Thoracic aorta (tissue), 2 donors: ENCODE results near the gene GSG1L. TPM values are rescaled to one million over a fixed set of nuclear protein-coding genes. Genes with fewer than 3 reads are reported as not detected.

Experiments used
- ATAC-seq: fragments of 150-250 bp; one replicate; pipeline ENCODE4 v1.8.0; 2017; ENCODE audit warnings: low read depth; ENCODE audit not compliant: insufficient number of reproducible peaks, low FRiP score
- DNase-seq: peaks from one replicate; pipeline ENCODE4 v3.0.0-alpha.2; 2020; ENCODE audit warnings: low spot score
- H3K27ac ChIP-seq, 2 donors: fragments of 200-600 bp; sonication (generic); 1 replicate in 1 of 2; 2 replicates in 1 of 2; pipeline ENCODE4 v1.5.1; 2016; ENCODE audit warnings: mild to moderate bottlenecking in 2 of 2, moderate library complexity in 2 of 2
- H3K27me3 ChIP-seq: fragments of 200-600 bp; sonication (generic); replicated peaks from 2 replicates; pipeline ENCODE4 v1.6.0; 2016; ENCODE audit warnings: mild to moderate bottlenecking; ENCODE audit not compliant: insufficient read depth
- H3K36me3 ChIP-seq: fragments of 200-600 bp; sonication (generic); one replicate; pipeline ENCODE4 v1.5.1; 2016
- H3K4me1 ChIP-seq, 2 donors: fragments of 200-600 bp; sonication (generic); 1 replicate in 1 of 2; 2 replicates in 1 of 2; pipeline versions ENCODE4 v1.5.1 to v1.6.0; 2016; ENCODE audit warnings: low read depth in 2 of 2, mild to moderate bottlenecking in 1 of 2; ENCODE audit not compliant: control insufficient read depth in 1 of 2
- H3K4me3 ChIP-seq: fragments of 200-600 bp; sonication (generic); 2 replicates; pipeline ENCODE4 v1.5.1; 2016; ENCODE audit warnings: mild to moderate bottlenecking
- H3K9me3 ChIP-seq: fragments of 200-600 bp; sonication (generic); 2 replicates; pipeline ENCODE4 v1.5.1; 2016
- total RNA-seq, 2 donors: library from RNA; depleted of rRNA; stranded (reverse); fragments of >200 nt; gene quantifications; one replicate each; pipeline versions ENCODE4 v1.1.0 to v1.2.3, GENCODE V29; 2016
- TF ChIP-seq, protein P1 (sequence below): fragments of 200-600 bp; sonication (generic); IDR thresholded peaks from one replicate; pipeline ENCODE4 v1.5.1; 2019; ENCODE audit warnings: antibody characterized with exemption

The GSG1L gene
- total RNA-seq, 2 donors from 2014 or later, result 5.3 to 5.9 TPM

GRCh38 chr16:27974896-27975540, 88.5 kb downstream of the GSG1L start:
- H3K4me3 ChIP-seq, result no peak overlapping the region
- TF ChIP-seq, protein P1, sequence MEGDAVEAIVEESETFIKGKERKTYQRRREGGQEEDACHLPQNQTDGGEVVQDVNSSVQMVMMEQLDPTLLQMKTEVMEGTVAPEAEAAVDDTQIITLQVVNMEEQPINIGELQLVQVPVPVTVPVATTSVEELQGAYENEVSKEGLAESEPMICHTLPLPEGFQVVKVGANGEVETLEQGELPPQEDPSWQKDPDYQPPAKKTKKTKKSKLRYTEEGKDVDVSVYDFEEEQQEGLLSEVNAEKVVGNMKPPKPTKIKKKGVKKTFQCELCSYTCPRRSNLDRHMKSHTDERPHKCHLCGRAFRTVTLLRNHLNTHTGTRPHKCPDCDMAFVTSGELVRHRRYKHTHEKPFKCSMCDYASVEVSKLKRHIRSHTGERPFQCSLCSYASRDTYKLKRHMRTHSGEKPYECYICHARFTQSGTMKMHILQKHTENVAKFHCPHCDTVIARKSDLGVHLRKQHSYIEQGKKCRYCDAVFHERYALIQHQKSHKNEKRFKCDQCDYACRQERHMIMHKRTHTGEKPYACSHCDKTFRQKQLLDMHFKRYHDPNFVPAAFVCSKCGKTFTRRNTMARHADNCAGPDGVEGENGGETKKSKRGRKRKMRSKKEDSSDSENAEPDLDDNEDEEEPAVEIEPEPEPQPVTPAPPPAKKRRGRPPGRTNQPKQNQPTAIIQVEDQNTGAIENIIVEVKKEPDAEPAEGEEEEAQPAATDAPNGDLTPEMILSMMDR, result no peak
- DNase-seq (no peak), ATAC-seq (no peak)
- H3K27me3 ChIP-seq, result no peaks in the 10 kb centered on the region
- no peaks in the 10 kb centered on the region for H3K36me3 ChIP-seq
- peaks cover 0 to 10% of the 10 kb centered on the region in 2 donors for H3K4me1 ChIP-seq
- no peak overlapping the region for H3K27ac ChIP-seq
- no peaks in the 10 kb centered on the region for H3K9me3 ChIP-seq

DNA sequence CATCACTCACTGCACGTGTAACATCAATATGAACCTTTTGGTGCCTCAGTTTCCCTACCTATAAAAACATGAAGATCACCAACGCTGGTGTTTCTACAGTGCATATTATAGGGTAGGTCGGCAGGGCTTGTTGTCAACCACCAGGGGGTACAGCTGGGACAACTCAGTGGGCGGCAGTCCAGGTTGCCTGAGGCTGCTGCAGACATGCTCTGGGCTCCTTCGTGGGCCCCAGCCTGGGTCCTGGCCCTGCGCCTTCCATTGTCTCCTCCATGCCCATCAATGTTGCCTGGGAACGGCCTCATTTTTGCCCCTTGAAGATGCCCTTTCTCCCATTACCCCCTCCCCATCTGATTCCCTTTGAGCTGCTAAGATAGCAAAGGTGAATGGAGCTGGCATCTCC, 89.8 kb downstream of the GSG1L start:
- no peak for ATAC-seq
- H3K4me1 ChIP-seq, result peaks cover 0 to 7% of the 10 kb centered on the region in 2 donors
- DNase-seq, result no peak
- no peaks in the 10 kb centered on the region for H3K36me3 ChIP-seq
- H3K4me3 ChIP-seq, result no peak overlapping the region
- H3K27me3 ChIP-seq, result no peaks in the 10 kb centered on the region
- no peak overlapping the region for H3K27ac ChIP-seq
- TF ChIP-seq, protein P1, result no peak
- H3K9me3 ChIP-seq, result no peaks in the 10 kb centered on the region

GRCh38 chr16:27972500-27972899, 91.0 kb downstream of the GSG1L start:
- Histone ChIP-seq H3K9me3 (no peaks in the 10 kb centered on the region), H3K27me3 (no peaks in the 10 kb centered on the region), H3K36me3 (no peaks in the 10 kb centered on the region), H3K4me3 (no peak overlapping the region), H3K27ac (no peak overlapping the region), H3K4me1 (no peaks in the 10 kb centered on the region)
- TF ChIP-seq, protein P1, result peak; percentile 58
- no peak for ATAC-seq
- DNase-seq, result no peak

- DNase-seq, result no peak
Measured at GRCh38 chr16:27969574-27969973, 93.9 kb downstream of the GSG1L start.

DNA sequence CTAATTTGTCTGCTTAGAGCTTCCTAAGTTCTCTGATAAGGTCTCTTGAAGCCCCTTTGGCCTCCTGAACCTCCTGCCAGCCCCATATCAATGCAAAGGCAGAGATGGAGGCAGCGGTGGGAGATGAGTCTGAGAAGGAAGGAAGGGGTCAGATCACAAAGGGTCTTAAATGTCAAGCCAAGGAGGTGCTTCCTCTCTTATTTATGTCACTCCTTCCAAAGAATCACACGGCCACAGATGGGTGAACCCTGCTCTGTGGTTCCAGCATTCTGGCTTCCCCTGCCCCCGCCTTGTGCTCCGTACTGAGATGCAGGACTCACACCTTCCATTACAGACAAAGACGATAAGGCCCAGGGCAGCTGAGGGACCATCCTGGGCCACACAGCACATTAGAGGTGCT, 96.3 kb downstream of the GSG1L start:
- H3K27me3 ChIP-seq, result no peaks in the 10 kb centered on the region
- no peak overlapping the region for H3K27ac ChIP-seq
- TF ChIP-seq, protein P1, result no peak
- DNase-seq, result no peak
- H3K36me3 ChIP-seq, result no peaks in the 10 kb centered on the region
- H3K9me3 ChIP-seq, result no peaks in the 10 kb centered on the region
- no peaks in the 10 kb centered on the region for H3K4me1 ChIP-seq
- ATAC-seq, result no peak
- H3K4me3 ChIP-seq, result no peak overlapping the region

More at GRCh38 chr16:27969574-27969973, 93.9 kb downstream of the GSG1L start:
- TF ChIP-seq, protein P1, result no peak
- Histone ChIP-seq H3K4me3 (no peak overlapping the region), H3K36me3 (no peaks in the 10 kb centered on the region), H3K9me3 (no peaks in the 10 kb centered on the region), H3K4me1 (no peaks in the 10 kb centered on the region), H3K27ac (no peak overlapping the region), H3K27me3 (no peaks in the 10 kb centered on the region)
- ATAC-seq, result no peak
